ENCODE results near the gene FIGN. TPM values are rescaled to one million over a fixed set of nuclear protein-coding genes. Genes with fewer than 3 reads are reported as not detected.

FIGN gene, protein sequence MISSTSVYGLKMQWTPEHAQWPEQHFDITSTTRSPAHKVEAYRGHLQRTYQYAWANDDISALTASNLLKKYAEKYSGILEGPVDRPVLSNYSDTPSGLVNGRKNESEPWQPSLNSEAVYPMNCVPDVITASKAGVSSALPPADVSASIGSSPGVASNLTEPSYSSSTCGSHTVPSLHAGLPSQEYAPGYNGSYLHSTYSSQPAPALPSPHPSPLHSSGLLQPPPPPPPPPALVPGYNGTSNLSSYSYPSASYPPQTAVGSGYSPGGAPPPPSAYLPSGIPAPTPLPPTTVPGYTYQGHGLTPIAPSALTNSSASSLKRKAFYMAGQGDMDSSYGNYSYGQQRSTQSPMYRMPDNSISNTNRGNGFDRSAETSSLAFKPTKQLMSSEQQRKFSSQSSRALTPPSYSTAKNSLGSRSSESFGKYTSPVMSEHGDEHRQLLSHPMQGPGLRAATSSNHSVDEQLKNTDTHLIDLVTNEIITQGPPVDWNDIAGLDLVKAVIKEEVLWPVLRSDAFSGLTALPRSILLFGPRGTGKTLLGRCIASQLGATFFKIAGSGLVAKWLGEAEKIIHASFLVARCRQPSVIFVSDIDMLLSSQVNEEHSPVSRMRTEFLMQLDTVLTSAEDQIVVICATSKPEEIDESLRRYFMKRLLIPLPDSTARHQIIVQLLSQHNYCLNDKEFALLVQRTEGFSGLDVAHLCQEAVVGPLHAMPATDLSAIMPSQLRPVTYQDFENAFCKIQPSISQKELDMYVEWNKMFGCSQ
- total RNA-seq: 6.0 TPM

- ATAC-seq (peak; percentile 80), DNase-seq (ENCODE audit: low spot score) (peak; percentile 90)
These were observed at the start of gene FIGN for GRCh38 chr2:163735685-163736432. TSS of gene FIGN (minus strand) at chr2:163736008. CDS start at chr2:163734927, 1,081 bp downstream.

DNA sequence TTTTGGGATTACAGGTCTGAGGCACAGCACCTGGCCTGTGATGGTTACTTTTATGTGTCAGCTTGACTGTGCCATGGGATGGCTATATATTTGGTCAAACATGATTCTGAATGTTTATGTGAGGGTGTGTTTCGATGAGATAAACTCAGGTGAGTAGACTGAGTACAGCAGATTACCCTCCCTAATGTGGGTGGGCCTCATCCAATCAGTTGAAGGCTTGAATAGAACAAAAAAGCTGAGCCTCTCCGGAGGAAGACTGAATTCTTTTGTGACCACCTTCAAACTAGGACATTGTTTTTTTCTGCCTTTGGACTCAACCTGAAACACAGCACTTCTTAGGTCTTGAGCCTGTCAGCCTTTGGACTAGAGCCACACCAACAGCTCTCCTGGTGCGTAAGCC lies 49.4 kb upstream of the FIGN start:
- DNase-seq (ENCODE audit: low spot score) (no peak), ATAC-seq (no peak)

DNA sequence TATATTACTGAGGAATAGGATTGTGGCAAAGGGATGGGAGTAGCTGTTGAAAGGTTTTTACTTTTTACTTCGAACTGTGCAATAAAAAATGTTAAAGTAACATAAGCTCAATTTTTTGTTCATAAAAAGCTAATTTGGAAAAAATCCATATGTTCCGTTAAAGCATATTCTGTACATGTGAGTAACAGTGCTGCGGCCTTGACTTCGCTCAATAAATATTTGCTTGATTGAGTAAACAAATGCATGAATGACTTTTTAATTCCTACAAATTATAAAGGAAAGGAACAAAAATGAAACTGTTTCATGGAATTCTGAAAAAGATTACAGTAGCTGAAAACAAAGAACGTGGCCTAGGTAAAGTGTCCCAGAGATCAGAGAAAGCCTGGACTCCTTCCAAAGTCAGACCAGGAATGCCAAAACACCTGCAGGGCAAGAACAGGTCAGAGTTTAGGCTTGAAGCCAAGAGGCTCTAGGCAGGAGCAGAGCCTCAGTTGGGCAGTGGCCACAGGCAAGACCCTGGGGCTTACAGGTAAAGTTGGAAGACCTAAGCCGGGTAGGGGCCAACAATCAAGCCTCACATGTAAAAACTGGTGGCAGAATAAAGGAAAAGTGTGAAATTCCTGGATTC lies 44.3 kb upstream of the FIGN start:
- DNase-seq (ENCODE audit: low spot score): peak; percentile 75
- ATAC-seq: peak; percentile 96

- DNase-seq (ENCODE audit: low spot score) (no peak), ATAC-seq (no peak)
These were observed 42.4 kb upstream of the FIGN start for GRCh38 chr2:163778045-163778781.

DNA sequence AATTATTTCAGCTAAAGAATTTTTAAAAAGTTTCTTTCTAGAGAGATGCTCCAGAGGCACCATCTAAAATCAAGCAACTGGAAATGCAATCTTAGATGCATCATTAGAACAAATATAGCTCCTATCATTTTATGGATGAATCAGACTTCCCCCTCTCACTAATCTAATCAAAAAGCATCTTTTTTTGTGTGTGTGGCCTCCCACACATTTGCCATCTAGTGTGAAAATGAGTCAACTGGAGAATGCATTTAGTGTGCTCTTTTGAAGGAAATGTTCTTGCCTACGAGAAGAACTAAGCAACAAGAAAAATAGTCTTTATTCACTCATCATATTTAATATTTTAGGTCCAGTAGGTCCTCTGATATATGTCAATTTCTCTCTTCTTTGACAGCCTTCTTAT lies 39.5 kb upstream of the FIGN start:
- ATAC-seq (no peak), DNase-seq (ENCODE audit: low spot score) (no peak)

DNA sequence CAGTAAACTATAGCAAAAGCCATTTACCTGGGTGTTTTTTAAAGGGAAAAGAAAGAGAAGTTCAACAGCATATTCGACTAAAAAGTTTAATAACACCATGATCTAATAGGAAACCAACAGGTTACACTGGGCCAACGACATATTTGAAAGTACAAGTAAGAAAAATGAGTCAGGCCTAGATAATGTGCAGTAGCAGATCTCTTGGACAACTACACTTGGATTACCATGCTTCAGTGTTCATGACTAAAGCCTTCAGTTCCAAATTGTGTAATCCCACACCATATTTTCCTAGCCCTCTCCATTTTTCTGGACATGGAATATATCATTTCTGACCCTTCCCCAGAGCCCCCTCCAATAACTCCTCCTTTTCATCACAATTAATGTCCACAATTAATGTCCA lies 39.1 kb upstream of the FIGN start:
- DNase-seq (ENCODE audit: low spot score): no peak
- no peak for ATAC-seq

- ATAC-seq: peak; percentile 48
- no peak for DNase-seq (ENCODE audit: low spot score)
These were observed 37.5 kb upstream of the FIGN start for GRCh38 chr2:163773276-163773675.

DNA sequence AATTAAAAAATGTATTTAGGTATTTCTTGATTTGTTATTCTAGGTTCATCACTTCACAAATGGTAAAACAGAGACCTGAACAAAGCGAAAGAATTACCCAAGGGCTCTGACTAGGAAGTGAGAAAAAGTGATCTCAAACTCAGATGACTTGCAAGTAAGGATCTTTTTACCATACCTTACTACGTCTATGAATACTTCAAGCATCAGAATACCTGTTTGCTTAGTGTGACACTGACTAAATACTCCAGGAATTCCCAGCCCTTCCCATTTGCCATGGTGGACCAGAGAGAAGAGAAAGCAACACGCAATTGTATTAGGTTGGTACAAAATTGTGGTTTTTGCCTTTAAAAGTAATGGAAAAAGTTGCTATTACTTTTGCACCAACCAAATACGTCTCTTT lies 35.8 kb upstream of the FIGN start:
- ATAC-seq (no peak), DNase-seq (ENCODE audit: low spot score) (no peak)

DNA sequence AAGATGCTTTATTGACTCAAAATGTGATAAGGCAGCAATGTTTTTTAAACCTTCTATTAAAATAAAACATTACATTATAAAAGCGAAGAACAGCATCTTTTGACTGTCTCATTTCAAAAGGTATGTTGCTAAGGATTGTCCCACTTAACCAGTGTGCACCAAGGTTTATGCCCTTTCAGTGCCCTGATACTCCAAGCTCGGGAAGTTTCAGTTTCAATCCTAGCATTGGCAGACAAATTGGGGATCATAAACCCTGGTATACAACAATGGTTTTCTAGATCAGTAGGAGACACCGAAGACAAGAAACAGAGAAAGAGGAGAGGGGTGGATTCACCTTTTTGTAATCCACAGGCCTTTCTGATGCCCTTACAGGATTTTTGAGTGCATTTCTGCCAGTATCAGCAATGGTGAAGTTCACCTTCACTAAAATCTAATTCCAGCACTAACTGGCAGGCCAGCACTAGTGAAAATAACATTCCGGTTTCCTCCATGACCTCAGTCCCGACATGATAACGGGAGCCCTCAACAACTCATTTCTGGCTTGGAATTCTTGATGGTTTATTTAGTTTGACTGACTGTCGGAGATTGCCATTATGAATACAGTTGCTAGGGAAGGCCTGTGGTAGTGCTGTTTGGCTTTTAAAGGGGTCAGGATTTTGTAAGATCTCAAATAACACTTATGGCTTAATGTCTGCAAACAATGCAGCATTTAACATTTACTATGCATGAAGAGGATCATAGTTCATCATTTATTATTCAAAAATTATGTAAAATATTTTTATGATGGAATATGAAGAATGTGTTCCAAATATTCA lies 33.3 kb upstream of the FIGN start:
- no peak for DNase-seq (ENCODE audit: low spot score)
- ATAC-seq: peak; percentile 88

- peak; percentile 67 for ATAC-seq
- DNase-seq (ENCODE audit: low spot score): no peak
These were observed 31.3 kb upstream of the FIGN start for GRCh38 chr2:163767097-163767496.

GRCh38 chr2:163764566-163764965 lies 28.8 kb upstream of the FIGN start:
- DNase-seq (ENCODE audit: low spot score) (no peak), ATAC-seq (no peak)

GRCh38 chr2:163759013-163759412 lies 23.2 kb upstream of the FIGN start:
- DNase-seq (ENCODE audit: low spot score): no peak

GRCh38 chr2:163757814-163758213 lies 22.0 kb upstream of the FIGN start:
- ATAC-seq (no peak), DNase-seq (ENCODE audit: low spot score) (no peak)

More at GRCh38 chr2:163759013-163759412, 23.2 kb upstream of the FIGN start:
- no peak for ATAC-seq

GRCh38 chr2:163756588-163756987 lies 20.8 kb upstream of the FIGN start:
- no peak for ATAC-seq
- DNase-seq (ENCODE audit: low spot score): no peak

GRCh38 chr2:163755366-163755765 lies 19.6 kb upstream of the FIGN start:
- no peak for ATAC-seq

DNA sequence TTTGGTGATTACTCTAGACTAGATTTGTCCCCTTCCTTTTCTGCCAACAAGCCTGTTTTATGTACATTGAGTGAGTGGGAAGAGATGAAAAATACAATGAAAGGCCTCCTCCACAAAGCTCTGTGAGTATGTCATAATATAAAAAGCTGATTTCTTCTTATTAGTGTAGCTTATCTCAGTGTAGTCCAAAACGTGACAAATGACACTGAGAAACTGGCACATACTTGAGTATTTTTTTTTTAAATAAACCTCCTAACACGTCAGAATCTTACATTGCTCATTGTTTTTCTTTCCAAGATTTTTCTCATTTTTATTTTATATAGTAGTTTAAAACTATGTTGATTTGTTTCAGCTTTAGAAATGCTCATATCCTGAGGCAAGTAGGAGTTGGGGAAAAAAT lies 17.9 kb upstream of the FIGN start:
- DNase-seq (ENCODE audit: low spot score) (no peak), ATAC-seq (no peak)

More at GRCh38 chr2:163755366-163755765, 19.6 kb upstream of the FIGN start:
- no peak for DNase-seq (ENCODE audit: low spot score)

- DNase-seq (ENCODE audit: low spot score) (no peak), ATAC-seq (no peak)
These were observed 16.5 kb upstream of the FIGN start for GRCh38 chr2:163752267-163752666.

DNA sequence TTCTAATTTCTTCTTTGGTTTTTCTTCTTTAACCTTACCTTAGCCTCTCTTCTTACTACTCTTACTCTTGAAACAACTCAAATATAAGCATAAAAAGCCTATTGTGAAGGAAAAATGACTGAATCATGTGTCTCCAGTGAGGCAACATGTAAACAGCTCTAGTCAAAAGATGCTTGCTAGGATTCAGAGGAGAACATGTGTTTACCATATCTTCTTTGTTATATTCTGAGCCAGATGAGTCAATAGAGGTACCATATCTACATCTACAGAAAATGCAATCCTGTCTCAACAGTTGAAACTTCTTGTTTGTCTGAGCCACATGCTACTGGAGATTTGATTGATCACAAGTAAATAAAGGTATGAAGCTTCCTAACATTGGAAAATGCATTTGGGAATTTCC lies 15.9 kb upstream of the FIGN start:
- no peak for ATAC-seq

DNA sequence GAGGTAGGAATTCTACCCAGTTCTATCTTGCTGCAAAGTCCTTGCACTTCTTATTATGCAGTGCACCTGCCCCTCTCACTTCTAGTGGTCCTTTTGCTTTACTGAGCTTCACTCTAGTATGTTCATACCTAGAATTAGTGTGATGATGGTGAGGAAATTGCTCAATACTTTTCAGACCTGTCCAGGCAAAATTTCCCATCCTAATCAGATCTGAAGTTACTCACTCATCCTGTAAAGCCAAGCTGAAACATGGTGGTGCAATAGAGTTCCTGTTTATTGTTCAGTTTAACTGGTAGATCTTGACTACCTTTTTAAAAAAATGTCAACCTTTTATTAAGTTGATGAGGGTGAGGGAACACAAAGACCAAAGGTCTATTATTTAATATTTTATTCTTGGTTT lies 12.6 kb upstream of the FIGN start:
- DNase-seq (ENCODE audit: low spot score) (no peak), ATAC-seq (no peak)

More for the DNA sequence above, 15.9 kb upstream of the FIGN start:
- no peak for DNase-seq (ENCODE audit: low spot score)

All from left lobe of liver (tissue), 2 donors.